Mucosa of descending colon (tissue), 3 donors: ENCODE results near the gene TYW1B. TPM values are rescaled to one million over a fixed set of nuclear protein-coding genes. Genes with fewer than 3 reads are reported as not detected.
"Not testable (repeated sequence)": the region's sequence is repeated elsewhere in the genome, so short reads cannot be mapped to it uniquely, and the experiment has no call there.

Experiments used
- ATAC-seq: fragments of 200-7000 bp; cut with Tn5 transposase; one replicate; pipeline ENCODE4 v1.9.1; 2020; ENCODE audit warnings: mild to moderate bottlenecking, moderate library complexity
- DNase-seq, 3 donors: peaks; one replicate each; pipeline ENCODE4 v3.0.0-alpha.2; 2020
- H3K36me3 ChIP-seq: fragments of 200-600 bp; one replicate; pipeline ENCODE4 v1.8.0; 2021; ENCODE audit warnings: low read depth, mild to moderate bottlenecking
- H3K4me1 ChIP-seq: fragments of 200-600 bp; one replicate; pipeline ENCODE4 v1.8.0; 2021; ENCODE audit warnings: low read depth, mild to moderate bottlenecking
- H3K4me3 ChIP-seq: fragments of 200-600 bp; one replicate; pipeline ENCODE4 v1.8.0; 2021; ENCODE audit warnings: mild to moderate bottlenecking
- H3K9me3 ChIP-seq: fragments of 200-600 bp; one replicate; pipeline ENCODE4 v1.8.0; 2021; ENCODE audit warnings: mild to moderate bottlenecking
- intact Hi-C, 2 donors: fragments of 100-400 bp; cut with DNase I in 1 of 2; cut with micrococcal nuclease in 1 of 2; formaldehyde crosslinking; loops; one replicate each; pipeline versions ENCODE4 v1.11.0 to v1.11.1; 2022; cut with DNase I, micrococcal nuclease
- total RNA-seq, 3 donors: library from RNA; stranded (reverse); fragmentation: NEBNext Ultra II Directional in 2 of 3; extraction: Animal tissue kit (Norgen Biotek cat#: 25700) in 2 of 3; gene quantifications; one replicate each; pipeline versions ENCODE4 v1.2.1 to v1.2.4, GENCODE V29; 2021 to 2023
- TF ChIP-seq, protein P1 (sequence below): fragments of 200-600 bp; IDR thresholded peaks from one replicate; pipeline ENCODE4 v1.8.0; 2022; ENCODE audit warnings: antibody characterized with exemption, mild to moderate bottlenecking
- donor health status: DM: no; HTN: no; CAD: no; lungs with moderate emphysema.
- donor health status: DM: no; HTN: no; CAD: no.
- donor health status: DM: no; HTN: yes; CAD: no.

The TYW1B gene
- total RNA-seq, 3 donors from 2014 or later: 2.5 to 6.3 (median 3.5) TPM

- intact Hi-C loops: not testable (repeated sequence)
These were observed 273.6 kb downstream of the TYW1B start for GRCh38 chr7:72554401-72554800.

GRCh38 chr7:72550454-72550853 lies 277.5 kb downstream of the TYW1B start:
- H3K4me3 ChIP-seq, H3K4me1 ChIP-seq, ATAC-seq, intact Hi-C loops, H3K36me3 ChIP-seq, DNase-seq, H3K9me3 ChIP-seq: not testable (repeated sequence)

More at GRCh38 chr7:72554401-72554800, 273.6 kb downstream of the TYW1B start:
- not testable (repeated sequence) for ATAC-seq, H3K4me3 ChIP-seq, H3K9me3 ChIP-seq, H3K4me1 ChIP-seq, H3K36me3 ChIP-seq, DNase-seq

- intact Hi-C loops, H3K4me1 ChIP-seq, H3K9me3 ChIP-seq, DNase-seq, ATAC-seq, H3K36me3 ChIP-seq, H3K4me3 ChIP-seq: not testable (repeated sequence)
These were observed 281.3 kb downstream of the TYW1B start for GRCh38 chr7:72546586-72547237.

GRCh38 chr7:72544531-72544930 lies 283.5 kb downstream of the TYW1B start:
- ATAC-seq, DNase-seq, H3K4me3 ChIP-seq, H3K36me3 ChIP-seq, H3K4me1 ChIP-seq, H3K9me3 ChIP-seq, intact Hi-C loops: not testable (repeated sequence)

DNA sequence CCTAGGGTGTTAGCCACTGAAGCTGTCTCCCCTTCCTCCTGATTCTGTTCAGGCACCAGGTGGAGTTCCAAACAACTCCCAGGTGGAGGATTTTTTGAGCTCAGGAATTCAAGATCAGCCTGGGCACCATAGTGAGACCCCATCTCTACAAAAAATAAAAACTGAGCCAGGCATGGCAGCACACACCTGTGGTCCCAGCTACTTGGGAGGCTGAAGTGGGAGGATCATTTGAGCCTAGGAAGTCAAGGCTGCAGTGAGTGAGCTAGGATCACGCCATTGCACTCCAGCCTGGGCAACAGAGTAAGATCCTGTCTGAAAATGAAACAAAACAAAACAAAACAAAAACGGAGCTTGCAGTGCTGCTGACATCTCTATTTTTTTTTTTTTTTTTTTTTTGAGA lies 287.1 kb downstream of the TYW1B start:
- H3K9me3 ChIP-seq: no peaks in the 10 kb centered on the region
- no peaks in the 10 kb centered on the region for H3K4me1 ChIP-seq
- intact Hi-C loops: no loop called here
- DNase-seq (no peak), ATAC-seq (no peak)
- TF ChIP-seq, protein P1, sequence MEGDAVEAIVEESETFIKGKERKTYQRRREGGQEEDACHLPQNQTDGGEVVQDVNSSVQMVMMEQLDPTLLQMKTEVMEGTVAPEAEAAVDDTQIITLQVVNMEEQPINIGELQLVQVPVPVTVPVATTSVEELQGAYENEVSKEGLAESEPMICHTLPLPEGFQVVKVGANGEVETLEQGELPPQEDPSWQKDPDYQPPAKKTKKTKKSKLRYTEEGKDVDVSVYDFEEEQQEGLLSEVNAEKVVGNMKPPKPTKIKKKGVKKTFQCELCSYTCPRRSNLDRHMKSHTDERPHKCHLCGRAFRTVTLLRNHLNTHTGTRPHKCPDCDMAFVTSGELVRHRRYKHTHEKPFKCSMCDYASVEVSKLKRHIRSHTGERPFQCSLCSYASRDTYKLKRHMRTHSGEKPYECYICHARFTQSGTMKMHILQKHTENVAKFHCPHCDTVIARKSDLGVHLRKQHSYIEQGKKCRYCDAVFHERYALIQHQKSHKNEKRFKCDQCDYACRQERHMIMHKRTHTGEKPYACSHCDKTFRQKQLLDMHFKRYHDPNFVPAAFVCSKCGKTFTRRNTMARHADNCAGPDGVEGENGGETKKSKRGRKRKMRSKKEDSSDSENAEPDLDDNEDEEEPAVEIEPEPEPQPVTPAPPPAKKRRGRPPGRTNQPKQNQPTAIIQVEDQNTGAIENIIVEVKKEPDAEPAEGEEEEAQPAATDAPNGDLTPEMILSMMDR: no peak
- H3K36me3 ChIP-seq: no peaks in the 10 kb centered on the region
- H3K4me3 ChIP-seq: no peak overlapping the region

DNA sequence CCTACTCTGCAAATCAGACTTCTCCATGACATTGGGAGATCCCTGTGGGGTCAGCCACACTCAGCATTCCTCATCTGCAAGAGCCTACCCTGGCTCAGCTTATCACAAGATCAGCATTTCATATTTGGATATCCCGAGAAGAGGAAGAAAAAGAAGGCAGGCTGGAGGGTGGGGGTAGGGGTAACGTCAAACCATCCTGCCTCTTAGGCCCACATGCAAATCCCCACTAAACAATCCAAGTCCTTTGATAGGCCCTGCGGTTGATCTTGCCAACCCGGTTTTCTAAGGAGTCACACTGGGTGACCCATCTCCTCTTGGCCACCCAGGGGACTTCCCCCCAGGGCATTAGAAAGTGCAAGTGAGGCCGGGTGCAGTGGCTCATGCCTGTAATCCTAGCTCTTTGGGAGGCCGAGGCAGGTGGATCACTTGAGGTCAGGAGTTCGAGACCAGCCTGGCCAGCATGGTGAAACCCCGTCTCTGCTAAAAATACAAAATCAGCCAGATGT lies 287.8 kb downstream of the TYW1B start:
- TF ChIP-seq, protein P1: no peak
- ATAC-seq: no peak
- no peaks in the 10 kb centered on the region for H3K9me3 ChIP-seq
- intact Hi-C loops: no loop called here
- DNase-seq: no peak
- H3K4me3 ChIP-seq: no peak overlapping the region
- no peaks in the 10 kb centered on the region for H3K36me3 ChIP-seq
- no peaks in the 10 kb centered on the region for H3K4me1 ChIP-seq

- Histone ChIP-seq H3K9me3 (no peaks in the 10 kb centered on the region), H3K4me1 (no peaks in the 10 kb centered on the region), H3K36me3 (no peaks in the 10 kb centered on the region), H3K4me3 (no peak overlapping the region)
- intact Hi-C loops: no loop called here
- ATAC-seq: no peak
- no peak for DNase-seq
- TF ChIP-seq, protein P1: no peak
These were observed 288.3 kb downstream of the TYW1B start for GRCh38 chr7:72539702-72540101.

DNA sequence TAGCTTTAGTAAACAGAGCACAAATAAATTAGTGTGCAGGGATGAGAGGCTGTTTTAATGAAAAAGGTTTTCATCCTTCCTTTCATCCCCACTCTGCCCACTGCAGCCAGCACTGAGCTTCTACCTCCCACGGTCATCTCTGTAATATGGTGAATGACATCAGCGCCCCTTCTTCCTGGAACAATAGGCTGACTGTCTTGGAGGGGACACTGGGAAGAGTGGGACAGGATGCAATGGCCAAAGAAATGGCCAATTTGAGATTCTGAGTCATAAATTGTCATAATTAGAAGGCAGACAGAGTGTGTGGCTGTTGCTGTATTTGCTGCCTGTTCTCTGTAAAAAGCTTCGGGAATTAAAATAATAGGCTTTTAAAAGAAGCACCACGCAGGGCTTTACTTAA lies 289.1 kb downstream of the TYW1B start:
- H3K9me3 ChIP-seq: no peaks in the 10 kb centered on the region
- no peak for ATAC-seq
- TF ChIP-seq, protein P1: no peak
- intact Hi-C loops: no loop called here
- no peak for DNase-seq
- H3K4me1 ChIP-seq: no peaks in the 10 kb centered on the region
- H3K36me3 ChIP-seq: no peaks in the 10 kb centered on the region
- no peak overlapping the region for H3K4me3 ChIP-seq
